GM19467 (cell line): ENCODE measurements around the gene PALD1.

Source experiments
- ATAC-seq: cut with Tn5 transposase; IDR thresholded peaks from one replicate; pipeline ENCODE4 v1.9.1; 2021; ENCODE audit warnings: mild to moderate bottlenecking, moderate library complexity; ENCODE audit not compliant: unreplicated experiment

Gene PALD1

DNA sequence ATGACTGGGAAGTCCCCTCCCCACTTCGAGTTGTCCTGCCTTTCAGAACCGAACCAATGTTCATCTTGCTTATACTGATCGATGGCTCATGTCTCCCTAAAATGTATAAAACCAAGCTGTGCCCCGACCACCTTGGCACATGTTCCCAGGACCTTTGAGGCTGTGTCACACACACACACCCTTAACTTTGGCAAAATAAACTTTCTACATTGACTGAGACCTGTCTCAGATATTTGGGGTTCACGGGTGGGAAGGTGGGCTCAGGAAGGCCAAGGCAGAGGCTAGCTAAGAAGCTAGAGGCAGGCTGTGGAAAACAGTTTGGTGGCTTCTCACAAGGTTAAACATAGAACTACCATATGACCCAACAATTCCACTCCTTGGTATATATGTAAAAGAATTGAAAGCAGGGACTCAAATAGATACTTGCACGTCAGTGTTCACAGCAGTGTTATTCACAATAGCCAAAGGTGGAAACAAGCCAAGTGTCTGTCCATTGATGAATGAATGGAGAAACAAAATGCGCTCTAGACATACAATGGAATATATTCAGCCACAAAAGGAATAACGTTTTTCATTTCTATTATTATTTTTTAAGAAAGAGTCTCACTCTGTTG lies 108.6 kb downstream of the PALD1 start:
- no peak for ATAC-seq

DNA sequence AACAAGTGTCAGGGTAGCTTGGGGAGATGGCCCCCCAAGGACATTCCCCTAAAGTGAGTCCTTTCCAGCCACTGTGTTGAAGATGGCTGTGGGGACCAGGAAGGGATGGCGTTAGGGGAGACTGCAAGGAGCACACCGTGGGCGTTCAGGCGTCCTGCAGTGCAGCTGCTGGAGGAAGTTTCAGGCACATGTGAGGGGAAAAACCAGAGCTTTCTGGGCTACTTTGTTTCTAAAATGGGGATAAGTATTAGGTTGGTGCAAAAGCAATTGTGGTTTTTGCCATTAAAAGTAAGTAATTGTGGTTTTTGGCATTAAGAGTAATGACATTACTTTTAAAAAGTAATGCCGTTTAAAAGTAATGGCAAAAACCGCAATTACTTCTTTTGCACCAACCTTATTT lies 109.7 kb downstream of the PALD1 start:
- ATAC-seq, result no peak

DNA sequence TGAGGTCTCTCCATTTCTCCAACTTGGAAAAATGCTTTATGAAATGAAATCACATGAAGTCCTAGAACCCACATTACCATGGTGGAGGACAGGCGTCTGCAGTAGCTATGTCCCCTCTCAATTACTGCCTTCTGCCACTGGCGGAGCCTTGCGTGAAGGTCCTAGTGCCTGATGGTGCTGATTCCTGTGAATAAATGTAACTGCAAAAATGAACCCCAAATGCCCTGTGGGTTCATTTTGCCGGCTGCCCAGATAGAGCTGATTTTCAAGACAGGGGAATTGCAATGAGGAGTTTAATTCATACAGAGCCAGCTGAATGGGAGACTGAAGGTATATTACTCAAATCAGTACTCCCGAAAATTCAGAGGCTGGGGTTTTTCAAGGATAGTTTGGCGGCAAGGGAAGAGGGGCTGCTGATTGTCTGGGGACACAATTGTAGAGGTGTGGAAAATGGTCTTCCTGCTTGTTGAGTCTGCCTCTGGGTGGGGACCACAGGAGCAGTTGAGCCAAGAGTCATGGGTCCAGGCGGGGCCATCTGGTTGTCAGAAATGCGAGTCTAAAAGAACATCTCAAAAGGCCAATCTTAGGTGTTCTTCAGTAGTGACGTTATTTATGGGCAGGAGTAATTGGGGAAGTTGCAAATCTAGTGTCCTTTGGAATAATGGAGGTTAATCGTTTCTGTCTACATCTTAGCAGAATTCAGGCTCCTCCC lies 110.4 kb downstream of the PALD1 start:
- no peak for ATAC-seq

DNA sequence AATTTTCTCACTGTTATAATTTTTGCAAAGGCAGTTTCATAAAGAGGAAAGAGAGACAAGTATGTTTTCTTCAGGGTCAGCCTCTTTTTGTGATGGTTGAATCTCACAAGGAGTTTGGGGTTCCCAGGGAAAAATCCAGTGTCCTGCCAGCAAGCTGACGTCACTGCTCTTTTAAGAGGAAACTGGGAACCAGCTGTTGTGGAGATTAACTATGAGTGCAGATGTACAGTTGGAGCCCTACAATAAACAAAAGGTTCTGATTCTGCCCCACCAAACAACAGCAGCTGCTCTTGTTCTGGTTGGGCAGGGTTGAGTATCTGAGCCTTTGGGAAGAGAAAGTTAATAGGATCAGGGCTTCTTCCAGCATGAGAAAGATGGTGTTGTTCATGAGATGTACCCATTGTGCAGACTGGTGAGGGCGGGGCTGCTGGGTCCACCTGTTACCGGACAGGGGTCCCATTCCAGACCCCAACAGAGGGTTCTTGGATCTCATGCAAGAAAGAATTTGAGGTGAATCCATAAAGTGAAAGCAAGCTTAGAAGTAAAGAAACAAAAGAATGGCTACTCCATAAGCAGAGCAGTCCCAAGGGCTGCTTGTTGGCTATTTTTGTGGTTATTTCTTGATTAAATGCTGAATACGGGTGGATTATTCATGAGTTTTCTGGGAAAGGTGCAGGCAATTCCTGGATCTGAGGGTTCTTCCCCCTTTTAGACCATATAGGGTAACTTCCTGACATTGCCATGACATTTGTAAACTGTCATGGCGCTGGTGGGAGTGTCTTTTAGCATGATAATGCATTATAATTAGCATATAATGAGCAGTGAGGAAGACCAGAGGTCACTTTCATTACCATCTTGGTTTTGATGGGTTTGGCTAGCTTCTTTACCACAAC lies 111.4 kb downstream of the PALD1 start:
- ATAC-seq, result no peak

DNA sequence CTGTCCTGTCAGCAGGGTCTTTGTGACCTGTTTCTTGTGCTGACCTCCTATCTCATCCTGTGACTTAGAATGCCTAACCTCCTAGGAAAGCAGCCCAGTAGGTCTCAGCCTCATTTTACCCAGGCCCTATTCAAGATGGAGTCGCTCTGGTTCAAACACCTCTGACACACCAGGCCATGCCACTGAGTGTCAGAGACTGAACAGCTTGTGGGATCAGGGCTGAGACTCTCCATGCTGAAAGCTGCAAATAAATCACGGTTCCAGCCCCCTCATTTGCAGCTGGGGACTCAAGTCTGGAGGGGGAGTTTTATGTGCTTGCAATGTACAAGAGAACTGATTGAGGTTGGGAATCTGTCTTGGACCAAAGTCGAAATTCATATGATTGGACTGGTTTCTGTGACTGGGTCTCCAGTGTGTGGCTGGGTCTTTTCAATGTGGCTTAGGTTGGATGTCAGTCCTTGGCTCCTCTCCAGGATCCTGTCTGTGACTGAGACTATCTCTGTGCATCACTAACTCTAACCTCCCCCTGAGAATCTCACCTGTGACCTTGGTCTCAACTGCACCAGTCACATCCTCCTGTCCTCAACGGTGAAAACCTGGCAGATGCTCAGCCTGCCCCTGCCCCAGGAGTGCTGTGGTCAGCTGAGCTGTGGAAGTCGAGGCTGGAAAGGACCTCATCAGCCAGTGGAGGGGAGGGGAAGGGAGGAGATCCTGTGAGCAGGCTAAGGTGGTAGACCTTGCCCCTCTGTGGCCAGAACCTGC lies 112.3 kb downstream of the PALD1 start:
- ATAC-seq, result no peak

DNA sequence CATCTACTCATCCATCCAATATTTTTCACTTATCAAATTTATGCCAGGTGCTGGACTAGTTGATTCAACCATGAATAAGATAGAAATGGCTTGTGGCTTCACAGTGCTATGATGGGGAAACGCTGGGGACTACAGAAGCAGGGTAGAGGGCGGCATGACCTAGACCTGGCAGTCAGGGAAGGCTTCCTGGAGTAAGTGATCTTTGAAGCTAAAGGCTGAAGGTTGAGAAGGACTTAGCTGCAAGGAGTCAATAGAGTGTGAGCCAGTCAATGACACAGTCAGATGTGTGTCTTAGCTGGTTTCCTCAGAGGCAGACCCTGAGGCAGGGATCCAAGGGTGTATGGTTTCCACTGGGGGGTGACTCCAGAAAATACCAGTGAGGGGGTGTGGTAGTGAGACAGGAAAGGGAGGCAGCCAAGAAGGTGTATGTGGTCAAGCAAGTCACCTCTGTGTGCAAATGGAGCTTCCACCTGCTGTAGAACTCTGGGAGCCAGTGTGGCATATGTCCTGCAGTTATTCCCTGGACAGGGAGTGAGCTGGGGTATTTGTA lies 113.7 kb downstream of the PALD1 start:
- ATAC-seq, result no peak

DNA sequence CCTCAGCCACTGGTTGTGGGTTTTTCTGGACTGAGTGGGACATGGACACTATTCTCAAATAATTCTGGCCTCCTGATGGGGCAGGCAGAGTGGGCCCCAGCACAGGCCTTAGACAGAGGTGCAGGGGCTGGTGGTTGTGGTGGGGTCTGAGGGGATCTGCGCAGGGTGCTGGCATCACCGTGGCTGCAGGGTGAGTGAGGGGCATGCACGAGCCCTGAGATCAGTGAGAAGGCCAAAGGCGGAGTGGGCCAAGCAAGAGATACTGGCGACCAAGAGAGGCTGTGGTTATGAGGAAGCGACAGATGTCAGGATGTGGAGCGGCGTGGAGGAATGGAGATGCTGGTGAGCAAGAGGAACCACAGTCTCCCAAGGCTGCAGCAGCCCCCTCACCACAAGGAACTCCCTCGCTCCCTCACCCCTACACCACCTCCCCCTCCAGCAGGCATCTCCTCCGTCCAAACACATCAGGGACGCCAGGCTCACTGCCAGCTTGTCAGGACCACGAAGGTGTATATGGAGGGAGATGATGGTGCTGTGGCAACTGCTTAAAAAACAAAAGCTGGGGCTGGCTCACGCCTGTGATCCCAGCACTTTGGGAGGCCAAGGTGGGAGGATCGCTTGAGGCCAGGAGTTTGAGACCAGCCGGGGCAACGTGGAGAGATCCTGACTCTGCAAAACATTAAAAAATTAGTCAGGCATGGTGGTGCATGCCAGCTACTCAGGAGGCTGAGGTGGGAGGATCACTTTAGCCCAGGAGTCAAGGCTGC lies 114.4 kb downstream of the PALD1 start:
- no peak for ATAC-seq

DNA sequence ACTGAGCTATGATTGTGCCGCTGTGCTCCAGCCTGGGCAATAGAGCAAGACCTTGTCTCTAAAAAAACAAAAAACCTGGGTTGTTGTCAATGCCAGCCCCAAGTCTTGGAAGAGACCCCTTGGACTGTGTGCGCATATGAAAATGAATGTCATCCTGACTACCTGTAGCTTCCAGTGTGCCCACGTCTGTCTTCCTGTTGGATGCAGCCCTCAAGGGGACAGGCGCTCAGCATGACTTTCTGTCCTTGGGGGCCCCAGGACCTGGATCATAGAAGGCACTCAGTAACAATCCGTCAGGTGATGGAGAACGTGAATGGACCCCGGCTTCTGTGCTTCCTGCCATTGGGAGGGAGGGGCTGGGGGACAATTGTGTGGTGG lies 114.9 kb downstream of the PALD1 start:
- no peak for ATAC-seq

DNA sequence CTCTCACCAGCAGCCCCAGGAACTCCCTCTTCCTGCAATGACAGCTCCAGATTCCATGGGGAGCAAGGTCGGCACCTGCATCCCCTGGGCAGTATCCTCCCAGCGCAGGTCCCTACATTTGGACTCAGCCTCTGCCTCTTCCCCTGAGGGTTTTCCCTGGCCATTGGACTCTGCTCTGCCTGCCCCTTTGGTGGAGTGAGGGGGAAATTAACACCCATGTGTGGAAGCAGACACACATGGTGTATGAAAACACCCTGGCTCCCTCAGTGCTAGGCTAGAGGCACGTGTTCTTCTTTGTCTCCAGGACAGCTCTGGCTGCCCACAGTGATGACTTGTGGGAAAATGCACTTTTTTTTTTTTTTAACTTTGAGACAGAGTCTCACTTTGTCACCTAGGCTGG lies 115.6 kb downstream of the PALD1 start:
- no peak for ATAC-seq

DNA sequence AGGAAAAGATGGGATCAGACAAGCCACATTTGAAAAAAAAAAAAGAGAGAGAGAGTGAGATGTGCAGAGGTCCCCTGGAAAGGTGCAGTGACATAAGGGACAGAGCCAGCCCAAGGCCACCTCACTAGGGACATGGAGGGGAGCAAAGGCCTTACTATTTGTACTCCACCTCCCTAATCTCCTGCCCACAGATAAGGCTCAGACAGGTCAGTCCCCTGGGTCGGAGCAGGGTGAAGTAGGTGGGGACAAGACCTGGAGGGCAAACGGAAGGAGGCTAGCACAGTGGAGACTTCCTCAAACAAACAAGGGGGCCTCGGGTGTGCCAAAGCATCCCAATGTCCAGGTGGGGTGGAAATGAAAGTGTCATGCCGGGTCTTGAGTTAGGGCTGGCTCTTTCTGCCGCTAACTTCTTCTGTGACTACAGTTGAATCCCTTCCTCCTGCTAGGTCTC lies 117.0 kb downstream of the PALD1 start:
- ATAC-seq, result no peak

DNA sequence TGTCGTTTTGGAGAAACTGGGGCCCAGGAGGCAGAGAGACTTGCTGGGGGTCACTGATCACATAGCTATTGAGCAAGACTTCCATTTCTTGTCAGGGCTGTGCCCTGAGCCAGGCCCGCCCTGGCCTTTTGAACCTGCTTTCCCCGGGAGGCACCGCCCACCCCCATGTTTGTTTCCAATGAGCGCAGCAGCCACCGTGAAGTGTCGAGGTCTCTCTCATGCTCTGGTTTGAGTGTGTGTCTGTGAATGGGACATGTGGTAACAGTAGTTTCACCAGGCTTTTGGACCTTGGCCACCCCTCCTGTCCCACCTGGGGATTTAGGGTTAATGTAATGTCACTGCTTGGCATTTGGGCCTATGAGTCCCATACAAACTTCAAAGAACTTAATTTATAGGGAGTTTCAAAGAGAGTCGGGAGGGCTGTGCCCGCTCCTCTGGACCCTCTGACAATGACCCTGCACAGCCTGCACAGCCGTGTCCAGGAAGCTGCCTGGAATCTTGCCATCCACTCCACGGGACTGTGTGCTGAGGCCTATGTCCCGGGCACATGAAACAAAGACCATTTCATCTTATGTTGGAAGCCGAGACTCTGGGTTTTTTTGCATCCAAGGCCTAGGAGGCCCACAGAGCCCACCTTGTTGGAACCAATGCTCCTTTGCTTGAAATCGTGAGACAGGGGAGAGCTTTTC lies 117.7 kb downstream of the PALD1 start:
- no peak for ATAC-seq

DNA sequence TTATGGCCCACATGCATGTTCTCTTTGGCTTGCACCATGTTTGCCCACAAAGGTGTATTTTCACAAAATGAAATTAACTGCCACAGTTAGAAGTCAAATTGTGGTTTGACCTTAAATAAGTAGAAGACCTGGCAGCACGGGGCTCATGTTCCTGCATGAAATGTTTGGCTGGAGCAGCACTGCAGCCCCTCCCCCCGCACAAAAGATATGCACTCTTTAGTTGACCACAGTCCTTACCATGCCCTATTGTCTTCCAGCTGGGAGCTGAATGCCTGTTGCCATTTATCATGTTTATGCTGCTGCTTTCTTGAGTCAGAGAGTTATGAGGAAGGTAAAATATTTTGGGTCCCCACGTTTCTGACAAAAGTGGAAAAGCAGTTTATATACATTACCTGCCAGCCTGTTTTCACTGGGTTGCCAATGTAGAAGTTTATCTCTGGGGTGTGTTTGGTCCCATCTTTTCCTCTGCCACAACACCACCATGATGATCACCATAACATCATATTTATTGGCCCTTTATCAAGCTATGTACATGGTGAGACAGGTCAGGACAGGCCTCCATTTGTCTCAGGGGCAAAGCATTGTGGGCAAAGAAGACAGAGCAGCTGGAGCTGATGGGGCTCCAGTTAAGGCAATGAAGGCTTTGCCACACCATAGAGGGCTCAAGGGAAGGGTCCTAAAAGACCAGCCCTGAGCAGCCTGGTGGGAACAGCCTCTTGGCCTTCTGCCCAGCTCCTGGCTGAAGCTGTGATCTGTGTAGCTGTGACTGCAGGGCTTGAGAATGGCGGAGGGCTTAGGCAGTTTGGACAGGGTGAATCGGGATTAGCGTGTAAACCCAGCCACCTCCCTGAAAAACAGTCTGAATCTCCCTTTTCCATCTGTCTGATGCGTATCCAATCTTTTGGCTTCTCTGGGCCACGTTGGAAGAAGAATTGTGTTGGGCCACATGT lies 118.6 kb downstream of the PALD1 start:
- no peak for ATAC-seq

DNA sequence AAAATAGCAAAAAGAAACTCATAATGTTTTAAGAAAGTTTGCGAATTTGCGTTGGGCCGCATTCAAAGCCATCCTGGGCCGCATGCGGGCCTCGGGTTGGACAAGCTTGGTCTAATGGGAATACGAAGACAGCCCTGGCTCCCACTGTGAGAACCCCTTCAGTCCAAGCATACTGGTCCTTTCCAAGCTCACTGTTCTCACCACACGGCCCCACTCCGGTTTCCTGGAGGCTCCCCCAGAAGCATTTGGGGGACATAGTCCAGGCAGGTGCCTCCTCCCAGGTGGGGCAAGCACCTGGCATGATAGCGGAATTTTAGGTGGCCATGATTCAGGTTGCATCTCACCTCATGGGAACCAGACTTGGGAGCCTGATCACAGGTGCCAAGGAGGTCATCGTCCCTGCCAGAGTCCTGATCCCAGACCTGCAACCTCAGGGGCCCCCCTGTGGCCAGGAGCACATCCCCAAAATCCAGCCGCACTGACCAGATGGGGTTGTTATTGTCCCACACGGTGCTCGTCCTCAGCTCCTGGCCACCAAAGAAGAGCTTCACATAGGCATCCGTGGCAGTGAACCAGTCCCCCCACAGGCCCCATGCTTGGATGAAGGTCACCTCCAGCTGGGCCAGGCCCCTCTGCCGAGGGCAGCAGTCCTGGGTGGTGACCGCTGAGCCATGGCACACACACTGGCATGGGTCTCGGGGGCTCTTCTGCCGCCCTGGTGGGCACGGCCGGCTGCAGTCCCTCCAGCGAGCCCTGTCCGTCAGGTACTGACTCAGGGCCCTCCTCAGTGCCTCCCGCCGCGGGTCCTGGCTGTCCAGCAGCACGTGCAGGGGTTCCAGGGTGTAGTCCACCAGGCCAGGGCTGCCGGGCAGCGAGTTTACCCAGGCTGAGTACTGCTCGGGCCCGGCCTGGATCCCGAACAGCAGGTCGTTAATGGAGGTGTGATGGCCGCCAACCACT lies 119.6 kb downstream of the PALD1 start:
- no peak for ATAC-seq

DNA sequence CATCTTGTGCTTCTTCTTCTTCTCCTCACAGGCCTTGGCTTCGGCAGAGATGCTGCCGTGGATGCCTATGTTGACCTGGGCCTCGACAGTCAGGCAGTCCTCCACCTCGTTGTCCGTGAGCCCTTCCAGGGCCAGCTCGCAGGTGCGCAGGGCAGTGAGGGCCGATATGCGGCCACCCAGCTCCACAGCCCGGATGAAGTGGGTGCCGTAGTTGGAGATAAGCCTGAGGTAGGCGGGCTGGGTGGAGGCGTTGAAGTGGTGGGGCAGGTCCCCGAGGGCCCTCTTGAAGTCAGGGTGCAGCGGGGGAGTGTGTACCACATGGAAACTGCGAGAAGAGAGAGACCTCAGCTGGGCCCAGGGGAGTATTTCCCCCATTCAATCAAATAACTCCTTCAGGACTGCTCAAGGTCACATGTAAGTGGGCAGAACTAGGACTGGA lies 120.3 kb downstream of the PALD1 start:
- ATAC-seq, result no peak

DNA sequence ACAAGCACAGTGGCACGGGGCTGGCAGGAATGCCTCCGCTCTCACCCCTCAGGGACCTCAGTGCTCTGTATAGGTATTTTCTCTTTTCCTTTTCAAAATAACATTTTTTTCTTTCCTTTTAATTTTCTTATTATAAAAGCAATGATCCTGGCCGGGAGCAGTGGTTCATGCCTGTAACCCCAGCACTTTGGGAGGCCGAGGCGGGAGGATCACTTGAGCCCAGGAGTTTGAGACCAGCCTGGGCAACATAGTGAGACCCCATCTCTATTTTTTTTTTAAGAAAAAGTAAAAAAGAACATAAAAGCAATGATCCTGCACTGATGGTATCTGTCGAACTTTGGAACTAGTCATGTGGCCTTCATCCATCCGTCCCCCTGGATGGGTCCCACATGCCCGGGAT lies 120.8 kb downstream of the PALD1 start:
- ATAC-seq, result no peak

DNA sequence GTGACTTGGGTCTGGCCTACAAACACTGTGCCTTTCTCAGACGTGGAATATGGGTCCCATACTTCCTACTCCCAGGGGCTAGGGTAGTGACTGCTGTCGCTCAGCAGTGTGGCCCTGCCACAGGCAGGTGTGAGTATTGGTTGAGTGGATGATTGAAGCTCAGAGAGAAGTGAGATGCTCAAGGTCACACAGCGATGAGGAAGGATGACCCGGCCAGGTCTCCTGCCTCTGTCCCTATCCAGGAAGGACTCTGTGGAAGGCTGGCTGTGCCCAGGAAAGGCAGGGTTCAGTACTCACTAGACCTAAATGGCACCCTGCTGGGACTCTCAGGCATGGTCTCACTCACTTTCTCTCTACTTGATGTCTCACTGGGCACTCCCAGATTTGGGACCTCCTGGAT lies 121.2 kb downstream of the PALD1 start:
- ATAC-seq, result no peak
